GM23338 (cell line): Measurements from ENCODE around the gene ZNF22. TPM values are rescaled to one million over a fixed set of nuclear protein-coding genes. Genes with fewer than 3 reads are reported as not detected.

ENCODE experiments used
- ATAC-seq: fragments of 200-7000 bp; cut with Tn5 transposase; 3 replicates; pipeline ENCODE4 v1.9.1; 2020
- DNase-seq: peaks from one replicate; pipeline ENCODE4 v3.0.0-alpha.2; 2015; ENCODE audit warnings: low spot score
- H2AFZ ChIP-seq: fragments of 200-600 bp; sonication (generic); 2 replicates; pipeline ENCODE4 v1.8.0; 2016; ENCODE audit warnings: antibody characterized with exemption, mild to moderate bottlenecking, moderate library complexity
- H3F3A ChIP-seq: fragments of 200-600 bp; sonication (generic); replicated peaks from 2 replicates; pipeline ENCODE4 v1.8.0; 2017; ENCODE audit warnings: antibody characterized with exemption, mixed run types, low read depth
- H3K27ac ChIP-seq: fragments of 200-600 bp; sonication (generic); 2 replicates; pipeline ENCODE4 v1.6.1; 2016; ENCODE audit warnings: low read depth
- H3K27me3 ChIP-seq: fragments of 200-600 bp; sonication (generic); 2 replicates; pipeline ENCODE4 v1.8.0; 2016; ENCODE audit warnings: mild to moderate bottlenecking, mixed run types, moderate library complexity; ENCODE audit not compliant: insufficient read depth
- H3K36me3 ChIP-seq: fragments of 200-600 bp; sonication (generic); 2 replicates; pipeline ENCODE4 v1.8.0; 2016; ENCODE audit warnings: mild to moderate bottlenecking; ENCODE audit not compliant: insufficient read depth
- H3K4me1 ChIP-seq: fragments of 200-600 bp; sonication (generic); 2 replicates; pipeline ENCODE4 v1.8.0; 2016; ENCODE audit warnings: mild to moderate bottlenecking, moderate library complexity; ENCODE audit not compliant: insufficient read depth
- H3K4me2 ChIP-seq: fragments of 200-600 bp; sonication (generic); 2 replicates; pipeline ENCODE4 v1.7.1; 2017; ENCODE audit warnings: mixed run types
- H3K4me3 ChIP-seq: fragments of 200-600 bp; sonication (generic); 2 replicates; pipeline ENCODE4 v1.6.1; 2016; ENCODE audit warnings: mixed run types
- H3K79me2 ChIP-seq: fragments of 200-600 bp; sonication (generic); replicated peaks from 2 replicates; pipeline ENCODE4 v1.8.0; 2017; ENCODE audit warnings: mild to moderate bottlenecking; ENCODE audit not compliant: insufficient read depth
- H3K9me2 ChIP-seq: fragments of 200-600 bp; sonication (generic); 2 replicates; pipeline ENCODE4 v1.8.0; 2017; ENCODE audit not compliant: insufficient read depth
- H4K20me1 ChIP-seq: fragments of 200-600 bp; sonication (generic); replicated peaks from 2 replicates; pipeline ENCODE4 v1.8.0; 2017; ENCODE audit warnings: mild to moderate bottlenecking; ENCODE audit not compliant: insufficient read depth
- H3K27ac Mint-ChIP-seq: 2 replicates; pipeline ENCODE4 v1.8.0; 2020; ENCODE audit warnings: inconsistent platforms, mild to moderate bottlenecking, moderate library complexity, mixed read lengths
- H3K27me3 Mint-ChIP-seq: 3 replicates; pipeline ENCODE4 v1.8.0; 2022; ENCODE audit warnings: low read depth, mild to moderate bottlenecking, moderate library complexity, mixed read lengths, inconsistent platforms; ENCODE audit not compliant: insufficient read depth, poor library complexity
- H3K36me3 Mint-ChIP-seq: 3 replicates; pipeline ENCODE4 v1.8.0; 2021; ENCODE audit warnings: low read depth, mild to moderate bottlenecking, inconsistent platforms, moderate library complexity, mixed read lengths
- H3K4me1 Mint-ChIP-seq: 3 replicates; pipeline ENCODE4 v1.8.0; 2020; ENCODE audit warnings: mild to moderate bottlenecking, inconsistent platforms, mixed read lengths
- H3K4me3 Mint-ChIP-seq: 3 replicates; pipeline ENCODE4 v1.8.0; 2021; ENCODE audit warnings: moderate library complexity, mild to moderate bottlenecking, inconsistent platforms, mixed read lengths
- H3K9me3 Mint-ChIP-seq: 3 replicates; pipeline ENCODE4 v1.8.0; 2020; ENCODE audit warnings: moderate library complexity, mild to moderate bottlenecking, inconsistent platforms, mixed read lengths
- NANOG ChIP-seq: IDR thresholded peaks from 2 replicates; pipeline ENCODE4 v1.6.1; 2016; ENCODE audit warnings: antibody characterized with exemption, borderline replicate concordance
- POLR2AphosphoS5 ChIP-seq: IDR thresholded peaks from 2 replicates; pipeline ENCODE4 v1.6.1; 2016; ENCODE audit warnings: antibody characterized with exemption, low read depth
- ZNF114 ChIP-seq: fragments of 250-450 bp; sonication (Bioruptor Pico); IDR thresholded peaks from 2 replicates; pipeline ENCODE4 v1.5.0; 2020; ENCODE audit warnings: mild to moderate bottlenecking, moderate library complexity
- ZNF331 ChIP-seq: fragments of 250-450 bp; sonication (Bioruptor Pico); IDR thresholded peaks from 2 replicates; pipeline ENCODE4 v1.5.0; 2020; ENCODE audit warnings: low read depth, mild to moderate bottlenecking, moderate library complexity
- ZNF462 ChIP-seq: fragments of 250-450 bp; sonication (Bioruptor Pico); IDR thresholded peaks from 2 replicates; pipeline ENCODE4 v1.5.0; 2020; ENCODE audit warnings: mild to moderate bottlenecking, moderate library complexity
- polyA plus RNA-seq: library from polyadenylated mRNA; unstranded; fragments of >200 nt; fragmentation: Nextera tagmentation; extraction: Ambion mirVana; gene quantifications from 2 replicates; pipeline ENCODE4 v1.2.1, GENCODE V29; 2016
- total RNA-seq: library from RNA; depleted of rRNA; stranded (reverse); fragments of >200 nt; shearing (Covaris generic); gene quantifications from 2 replicates; pipeline ENCODE4 v1.2.3, GENCODE V29; 2014

The ZNF22 gene
- total and polyA plus RNA-seq, 2 experiments from 2014 or later: 40.5 to 81.8 TPM

- Histone ChIP-seq H3K27ac (no peak overlapping the region), H2AFZ (no peak overlapping the region), H3K36me3 (no peaks in the 10 kb centered on the region), H3K27me3 (no peaks in the 10 kb centered on the region), H3K4me3 (no peak overlapping the region), H3K4me2 (no peak overlapping the region), H3K4me1 (peaks cover 21% of the 10 kb centered on the region), H4K20me1 (no peaks in the 10 kb centered on the region), H3K9me2 (no peaks in the 10 kb centered on the region), H3K79me2 (no peaks in the 10 kb centered on the region), H3F3A (no peaks in the 10 kb centered on the region)
- no peak for TF ChIP-seq ZNF331 (CRISPR knock-in tag)
- no peak for TF ChIP-seq NANOG
- ATAC-seq (no peak), DNase-seq (no peak)
- peak overlapping the region; percentile 89 for H3K27ac Mint-ChIP-seq
- no peaks in the 10 kb centered on the region for H3K9me3 Mint-ChIP-seq
- peaks cover 27% of the 10 kb centered on the region for H3K4me1 Mint-ChIP-seq
- H3K27me3 Mint-ChIP-seq: peaks cover 6% of the 10 kb centered on the region
- H3K36me3 Mint-ChIP-seq: no peaks in the 10 kb centered on the region
- H3K4me3 Mint-ChIP-seq: no peak overlapping the region
Measured at GRCh38 chr10:45040921-45041542, 40.3 kb downstream of the ZNF22 start.

- Histone ChIP-seq H3K27ac (peak overlapping the region; percentile 79), H3F3A (no peaks in the 10 kb centered on the region), H3K4me3 (peak overlapping the region; percentile 20; the same call in 1 of the 2 replicates), H2AFZ (peak overlapping the region; percentile 4; the same call in 1 of the 2 replicates), H3K9me2 (no peaks in the 10 kb centered on the region), H3K36me3 (no peaks in the 10 kb centered on the region), H3K4me1 (peaks cover 21% of the 10 kb centered on the region), H3K27me3 (no peaks in the 10 kb centered on the region), H3K79me2 (no peaks in the 10 kb centered on the region), H4K20me1 (no peaks in the 10 kb centered on the region), H3K4me2 (peak overlapping the region; percentile 59)
- peak overlapping the region; percentile 86 for H3K27ac Mint-ChIP-seq
- H3K36me3 Mint-ChIP-seq: no peaks in the 10 kb centered on the region
- H3K4me1 Mint-ChIP-seq: peaks cover 28% of the 10 kb centered on the region
- peak overlapping the region; percentile 42 for H3K4me3 Mint-ChIP-seq
- TF ChIP-seq ZNF114 (CRISPR knock-in tag) (no peak), ZNF462 (CRISPR knock-in tag) (peak; percentile 76), POLR2AphosphoS5 (0 out of 2 replicates have a peak, but pooled peaks have one; percentile 35)
- peaks cover 3% of the 10 kb centered on the region for H3K27me3 Mint-ChIP-seq
- DNase-seq (peak; percentile 84), ATAC-seq (peak; percentile 98)
- no peaks in the 10 kb centered on the region; the same call in 2 of the 3 replicates for H3K9me3 Mint-ChIP-seq
Measured at GRCh38 chr10:45044290-45044689, 43.6 kb downstream of the ZNF22 start.
